Panc1 (cell line): ENCODE data around the gene CASQ1. TPM values are rescaled to one million over a fixed set of nuclear protein-coding genes. Genes with fewer than 3 reads are reported as not detected.

Experiments used
- ATAC-seq: fragments of 200-7000 bp; cut with Tn5 transposase; 2 replicates; pipeline ENCODE4 v1.9.1; 2020; ENCODE audit warnings: mild to moderate bottlenecking, moderate library complexity
- BruUV-seq: library from RNA; stranded (reverse); fragments of 400-500 nt; replicated peaks from 2 replicates; lab custom pipeline; 2021; lab: Mats Ljungman, UMichigan
- CTCF ChIA-PET: fragments of 300-600 bp; sonication (Branson Sonifier 250); formaldehyde crosslinking; loops from one replicate; lab custom pipeline; 2022; ENCODE audit warnings: antibody characterized with exemption; lab: Charles Lee
- POLR2A ChIA-PET: fragments of 300-600 bp; sonication (Branson Sonifier 250); formaldehyde crosslinking; loops from one replicate; lab custom pipeline; 2022; ENCODE audit warnings: antibody characterized with exemption; lab: Charles Lee
- DNase-seq: peaks from one replicate; pipeline ENCODE4 v3.0.0-alpha.2; 2010; ENCODE audit warnings: low read depth, low spot score
- H3K27ac ChIP-seq: 2 replicates; pipeline ENCODE4 v1.5.1; 2011; ENCODE audit warnings: mild to moderate bottlenecking, low read length, inconsistent platforms
- H3K27me3 ChIP-seq: fragments of 200-500 bp; sonication (Bioruptor generic); 2 replicates; pipeline ENCODE4 v1.6.0; 2014; ENCODE audit warnings: low read length, inconsistent platforms; ENCODE audit not compliant: control insufficient read depth, insufficient read depth
- H3K36me3 ChIP-seq: fragments of 200-500 bp; sonication (Bioruptor generic); 2 replicates; pipeline ENCODE4 v1.5.1; 2014; ENCODE audit warnings: inconsistent platforms, mild to moderate bottlenecking, low read length, moderate library complexity; ENCODE audit not compliant: control insufficient read depth, insufficient read depth
- H3K4me1 ChIP-seq: 2 replicates; pipeline ENCODE4 v1.5.1; 2011; ENCODE audit warnings: inconsistent platforms, mild to moderate bottlenecking, low read length, moderate library complexity; ENCODE audit not compliant: control insufficient read depth, insufficient read depth
- H3K4me3 ChIP-seq, 2 experiments: 2 replicates each; pipeline ENCODE4 v1.5.1; 2011 to 2012; ENCODE audit warnings: low read depth in 2 of 2, low read length in 2 of 2, mild to moderate bottlenecking in 2 of 2, inconsistent platforms in 1 of 2, moderate library complexity in 1 of 2
- H3K9me3 ChIP-seq: fragments of 200-500 bp; sonication (Bioruptor generic); 2 replicates; pipeline ENCODE4 v1.5.1; 2014; ENCODE audit warnings: low read depth, mild to moderate bottlenecking, inconsistent platforms, low read length, moderate library complexity; ENCODE audit not compliant: control insufficient read depth, insufficient read depth
- POLR2AphosphoS5 ChIP-seq: IDR thresholded peaks from 2 replicates; pipeline ENCODE4 v1.6.1; 2012; ENCODE audit warnings: mild to moderate bottlenecking, low read depth, low read length, moderate library complexity
- SIN3A ChIP-seq: IDR thresholded peaks from 2 replicates; pipeline ENCODE4 v1.6.1; 2012; ENCODE audit warnings: low read depth, mild to moderate bottlenecking, low read length, moderate library complexity, borderline replicate concordance; ENCODE audit not compliant: insufficient read depth
- TCF7L2 ChIP-seq: IDR thresholded peaks from 2 replicates; pipeline ENCODE4 v1.6.1; 2011; ENCODE audit warnings: mild to moderate bottlenecking, low read depth, low read length, inconsistent platforms
- in situ Hi-C: cut with HindIII; loops from 2 replicates; pipeline ENCODE4 v1.10.0; 2016; ENCODE audit warnings: low sequenced_read_pairs, low pct_unique_long_range_greater_than_20kb
- intact Hi-C: fragments of 100-400 bp; cut with micrococcal nuclease; formaldehyde crosslinking; loops from one replicate; pipeline ENCODE4 v1.10.0; 2022; ENCODE audit not compliant: unreplicated experiment
- total RNA-seq: library from RNA; stranded (reverse); gene quantifications from one replicate; pipeline ENCODE4 v1.2.1, GENCODE V29; 2021; ENCODE audit not compliant: unreplicated experiment
- TF ChIP-seq, protein P1 (sequence below), 2 experiments: IDR thresholded peaks; 2 replicates each; pipeline ENCODE4 v1.6.1; 2011 to 2012; ENCODE audit warnings: low read depth in 2 of 2, control low read depth in 1 of 2, low read length in 1 of 2, mild to moderate bottlenecking in 1 of 2, moderate library complexity in 1 of 2; ENCODE audit not compliant: insufficient read depth in 1 of 2
- TF ChIP-seq, protein P2 (sequence below): fragments of 450-650 bp; IDR thresholded peaks from 2 replicates; pipeline ENCODE4 v1.5.1; 2017; ENCODE audit warnings: mild to moderate bottlenecking

CASQ1 gene
- total RNA-seq, 1 experiment from 2014 or later = not detected

DNA sequence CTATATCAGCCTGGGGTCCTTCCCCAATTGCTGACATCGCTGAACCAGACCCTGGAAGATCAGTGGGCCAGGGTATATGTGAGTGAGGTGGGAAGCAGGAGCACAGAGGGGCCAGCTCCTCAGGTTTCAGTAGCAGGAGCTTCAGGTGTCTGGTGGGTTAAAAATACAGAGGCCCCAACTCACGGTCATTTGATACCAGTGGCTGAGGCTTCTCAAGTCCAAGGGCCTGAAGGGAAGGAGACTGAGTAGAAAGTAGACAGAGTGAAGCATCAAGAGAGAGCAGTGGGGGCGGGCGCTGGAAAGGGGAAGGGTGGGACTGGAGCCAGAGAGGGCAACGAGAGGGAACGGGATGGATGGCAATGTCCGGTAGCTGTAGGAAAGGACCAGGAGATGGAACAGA is 2.0 kb upstream of the CASQ1 start:
- BruUV-seq = no TSS peak
- Histone ChIP-seq H3K4me3 (no peak overlapping the region), H3K36me3 (no peaks in the 10 kb centered on the region), H3K27me3 (no peaks in the 10 kb centered on the region; the same call in 1 of the 2 replicates), H3K9me3 (no peaks in the 10 kb centered on the region), H3K27ac (no peak overlapping the region), H3K4me1 (peaks cover 5% of the 10 kb centered on the region; the same call in 1 of the 2 replicates)
- DNase-seq = no peak
- in situ Hi-C loops (no loop called here), intact Hi-C loops (no loop called here)
- no peak for ATAC-seq
- CTCF ChIA-PET = interaction anchor here (0.6 kb wide), 1 partner anchor 1037 kb away, joined by 10 read pairs; no protein-coding TSS in a partner anchor
- POLR2A ChIA-PET = no interaction called here
- no peak for TF ChIP-seq POLR2AphosphoS5
- TF ChIP-seq, protein P1, sequence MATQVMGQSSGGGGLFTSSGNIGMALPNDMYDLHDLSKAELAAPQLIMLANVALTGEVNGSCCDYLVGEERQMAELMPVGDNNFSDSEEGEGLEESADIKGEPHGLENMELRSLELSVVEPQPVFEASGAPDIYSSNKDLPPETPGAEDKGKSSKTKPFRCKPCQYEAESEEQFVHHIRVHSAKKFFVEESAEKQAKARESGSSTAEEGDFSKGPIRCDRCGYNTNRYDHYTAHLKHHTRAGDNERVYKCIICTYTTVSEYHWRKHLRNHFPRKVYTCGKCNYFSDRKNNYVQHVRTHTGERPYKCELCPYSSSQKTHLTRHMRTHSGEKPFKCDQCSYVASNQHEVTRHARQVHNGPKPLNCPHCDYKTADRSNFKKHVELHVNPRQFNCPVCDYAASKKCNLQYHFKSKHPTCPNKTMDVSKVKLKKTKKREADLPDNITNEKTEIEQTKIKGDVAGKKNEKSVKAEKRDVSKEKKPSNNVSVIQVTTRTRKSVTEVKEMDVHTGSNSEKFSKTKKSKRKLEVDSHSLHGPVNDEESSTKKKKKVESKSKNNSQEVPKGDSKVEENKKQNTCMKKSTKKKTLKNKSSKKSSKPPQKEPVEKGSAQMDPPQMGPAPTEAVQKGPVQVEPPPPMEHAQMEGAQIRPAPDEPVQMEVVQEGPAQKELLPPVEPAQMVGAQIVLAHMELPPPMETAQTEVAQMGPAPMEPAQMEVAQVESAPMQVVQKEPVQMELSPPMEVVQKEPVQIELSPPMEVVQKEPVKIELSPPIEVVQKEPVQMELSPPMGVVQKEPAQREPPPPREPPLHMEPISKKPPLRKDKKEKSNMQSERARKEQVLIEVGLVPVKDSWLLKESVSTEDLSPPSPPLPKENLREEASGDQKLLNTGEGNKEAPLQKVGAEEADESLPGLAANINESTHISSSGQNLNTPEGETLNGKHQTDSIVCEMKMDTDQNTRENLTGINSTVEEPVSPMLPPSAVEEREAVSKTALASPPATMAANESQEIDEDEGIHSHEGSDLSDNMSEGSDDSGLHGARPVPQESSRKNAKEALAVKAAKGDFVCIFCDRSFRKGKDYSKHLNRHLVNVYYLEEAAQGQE (IDR thresholded peaks at IDR 0.05; ENCODE audit: insufficient read depth in 1 of 2, low read depth in 2 of 2, low read length in 1 of 2) = no peak
- TF ChIP-seq, protein P2, sequence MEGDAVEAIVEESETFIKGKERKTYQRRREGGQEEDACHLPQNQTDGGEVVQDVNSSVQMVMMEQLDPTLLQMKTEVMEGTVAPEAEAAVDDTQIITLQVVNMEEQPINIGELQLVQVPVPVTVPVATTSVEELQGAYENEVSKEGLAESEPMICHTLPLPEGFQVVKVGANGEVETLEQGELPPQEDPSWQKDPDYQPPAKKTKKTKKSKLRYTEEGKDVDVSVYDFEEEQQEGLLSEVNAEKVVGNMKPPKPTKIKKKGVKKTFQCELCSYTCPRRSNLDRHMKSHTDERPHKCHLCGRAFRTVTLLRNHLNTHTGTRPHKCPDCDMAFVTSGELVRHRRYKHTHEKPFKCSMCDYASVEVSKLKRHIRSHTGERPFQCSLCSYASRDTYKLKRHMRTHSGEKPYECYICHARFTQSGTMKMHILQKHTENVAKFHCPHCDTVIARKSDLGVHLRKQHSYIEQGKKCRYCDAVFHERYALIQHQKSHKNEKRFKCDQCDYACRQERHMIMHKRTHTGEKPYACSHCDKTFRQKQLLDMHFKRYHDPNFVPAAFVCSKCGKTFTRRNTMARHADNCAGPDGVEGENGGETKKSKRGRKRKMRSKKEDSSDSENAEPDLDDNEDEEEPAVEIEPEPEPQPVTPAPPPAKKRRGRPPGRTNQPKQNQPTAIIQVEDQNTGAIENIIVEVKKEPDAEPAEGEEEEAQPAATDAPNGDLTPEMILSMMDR = no peak
- TF ChIP-seq TCF7L2 = no peak
- TF ChIP-seq SIN3A = no peak

DNA sequence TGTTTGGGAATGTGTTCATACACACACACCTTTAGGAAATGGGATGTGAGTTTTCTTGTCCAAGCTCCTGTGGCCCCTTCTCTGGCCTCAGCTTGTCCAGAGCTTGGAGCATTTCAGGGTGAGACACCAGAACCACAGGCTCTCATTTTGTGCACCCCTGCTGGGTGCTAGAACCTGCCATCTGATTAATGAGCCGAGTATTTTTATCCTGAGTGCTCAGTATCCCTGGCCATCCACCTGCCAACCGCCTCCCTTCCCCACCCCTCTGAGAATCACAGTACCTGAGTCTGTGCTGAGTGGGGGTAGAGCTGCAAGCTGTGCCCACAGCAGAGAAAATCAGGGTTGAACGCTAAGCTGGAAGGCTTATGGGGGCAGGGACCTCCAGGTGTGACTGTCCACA is 1.4 kb downstream of the CASQ1 start:
- TF ChIP-seq, protein P1 (IDR thresholded peaks at IDR 0.05; ENCODE audit: insufficient read depth in 1 of 2, low read depth in 2 of 2, low read length in 1 of 2) = no peak
- TF ChIP-seq, protein P2 = no peak
- no peak for TF ChIP-seq POLR2AphosphoS5
- TF ChIP-seq TCF7L2 = no peak
- ChIA-PET POLR2A (interaction anchor here (0.6 kb wide), 1 partner anchor 97 kb away, joined by 4 read pairs; no protein-coding TSS in a partner anchor), CTCF (no interaction called here)
- DNase-seq (no peak), ATAC-seq (no peak)
- Histone ChIP-seq H3K36me3 (no peaks in the 10 kb centered on the region), H3K4me3 (no peak overlapping the region), H3K9me3 (no peaks in the 10 kb centered on the region), H3K27me3 (no peaks in the 10 kb centered on the region), H3K4me1 (peaks cover 7% of the 10 kb centered on the region; the same call in 1 of the 2 replicates), H3K27ac (no peak overlapping the region)
- in situ Hi-C loops (no loop called here), intact Hi-C loops (loop anchor here (2.0 to 10.0 kb wide), 2 partner anchors 61 to 87 kb away; no protein-coding TSS in a partner anchor)
- BruUV-seq = no TSS peak
